Activated T-cell treated with anti-CD3 and anti-CD28 coated beads, Interleukin-2, amount 50 U/mL, for 24 hours (primary cell): Measurements from ENCODE around the gene IGLL1.
"Not testable (repeated sequence)": the region's sequence is repeated elsewhere in the genome, so short reads cannot be mapped to it uniquely, and the experiment has no call there.

Experiments used
- DNase-seq: peaks from one replicate; pipeline ENCODE4 v3.0.0-alpha.2; 2020
- H3K27ac Mint-ChIP-seq: 2 replicates; pipeline ENCODE4 v1.8.0; 2020; ENCODE audit warnings: mild to moderate bottlenecking, mixed read lengths
- H3K27me3 Mint-ChIP-seq: 2 replicates; pipeline ENCODE4 v1.8.0; 2020; ENCODE audit warnings: mixed read lengths
- H3K36me3 Mint-ChIP-seq: 2 replicates; pipeline ENCODE4 v1.8.0; 2020; ENCODE audit warnings: low read depth, mixed read lengths
- H3K4me1 Mint-ChIP-seq: 2 replicates; pipeline ENCODE4 v1.8.0; 2020; ENCODE audit warnings: low read depth, mixed read lengths
- H3K4me3 Mint-ChIP-seq: 2 replicates; pipeline ENCODE4 v1.8.0; 2020; ENCODE audit warnings: mild to moderate bottlenecking, moderate library complexity, mixed read lengths
- H3K9me3 Mint-ChIP-seq: 2 replicates; pipeline ENCODE4 v1.8.0; 2020; ENCODE audit warnings: mixed read lengths

Gene IGLL1

GRCh38 chr22:23579870-23580575, at the start of gene IGLL1:
Gene IGLL1, minus strand, starts transcription at chr22:23580290. Its CDS starts 100 bp downstream, at chr22:23580190.
- peaks cover 52% of the 10 kb centered on the region for H3K27me3 Mint-ChIP-seq
- peaks cover 2% of the 10 kb centered on the region for H3K4me1 Mint-ChIP-seq
- H3K9me3 Mint-ChIP-seq: no peaks in the 10 kb centered on the region
- no peaks in the 10 kb centered on the region for H3K36me3 Mint-ChIP-seq
- DNase-seq: no peak
- H3K4me3 Mint-ChIP-seq: no peak within 1 kb of the TSS
- no peak within 1 kb of the TSS for H3K27ac Mint-ChIP-seq

- not testable (repeated sequence) for DNase-seq, H3K9me3 Mint-ChIP-seq, H3K36me3 Mint-ChIP-seq, H3K4me1 Mint-ChIP-seq, H3K4me3 Mint-ChIP-seq, H3K27me3 Mint-ChIP-seq, H3K27ac Mint-ChIP-seq
Observed at GRCh38 chr22:23628056-23628743, 48.1 kb upstream of the IGLL1 start.

GRCh38 chr22:23627401-23628055, 47.4 kb upstream of the IGLL1 start:
- not testable (repeated sequence) for H3K9me3 Mint-ChIP-seq, H3K36me3 Mint-ChIP-seq, H3K4me3 Mint-ChIP-seq, H3K27me3 Mint-ChIP-seq, H3K4me1 Mint-ChIP-seq, H3K27ac Mint-ChIP-seq
- DNase-seq: peak; percentile 69

GRCh38 chr22:23626286-23626975, 46.3 kb upstream of the IGLL1 start:
- H3K36me3 Mint-ChIP-seq: no peaks in the 10 kb centered on the region
- no peak overlapping the region for H3K27ac Mint-ChIP-seq
- H3K9me3 Mint-ChIP-seq: no peaks in the 10 kb centered on the region
- H3K4me1 Mint-ChIP-seq: no peaks in the 10 kb centered on the region
- no peaks in the 10 kb centered on the region for H3K27me3 Mint-ChIP-seq
- no peak overlapping the region for H3K4me3 Mint-ChIP-seq
- DNase-seq: no peak

- no peak for DNase-seq
- Mint-ChIP-seq H3K9me3 (no peaks in the 10 kb centered on the region), H3K4me3 (no peak overlapping the region), H3K36me3 (no peaks in the 10 kb centered on the region), H3K27ac (no peak overlapping the region), H3K27me3 (no peaks in the 10 kb centered on the region), H3K4me1 (no peaks in the 10 kb centered on the region)
Observed at GRCh38 chr22:23622634-23623033, 42.5 kb upstream of the IGLL1 start.

- not testable (repeated sequence) for DNase-seq, H3K36me3 Mint-ChIP-seq, H3K27ac Mint-ChIP-seq, H3K9me3 Mint-ChIP-seq, H3K4me3 Mint-ChIP-seq, H3K4me1 Mint-ChIP-seq, H3K27me3 Mint-ChIP-seq
Observed at GRCh38 chr22:23621916-23622315, 41.8 kb upstream of the IGLL1 start.

DNA sequence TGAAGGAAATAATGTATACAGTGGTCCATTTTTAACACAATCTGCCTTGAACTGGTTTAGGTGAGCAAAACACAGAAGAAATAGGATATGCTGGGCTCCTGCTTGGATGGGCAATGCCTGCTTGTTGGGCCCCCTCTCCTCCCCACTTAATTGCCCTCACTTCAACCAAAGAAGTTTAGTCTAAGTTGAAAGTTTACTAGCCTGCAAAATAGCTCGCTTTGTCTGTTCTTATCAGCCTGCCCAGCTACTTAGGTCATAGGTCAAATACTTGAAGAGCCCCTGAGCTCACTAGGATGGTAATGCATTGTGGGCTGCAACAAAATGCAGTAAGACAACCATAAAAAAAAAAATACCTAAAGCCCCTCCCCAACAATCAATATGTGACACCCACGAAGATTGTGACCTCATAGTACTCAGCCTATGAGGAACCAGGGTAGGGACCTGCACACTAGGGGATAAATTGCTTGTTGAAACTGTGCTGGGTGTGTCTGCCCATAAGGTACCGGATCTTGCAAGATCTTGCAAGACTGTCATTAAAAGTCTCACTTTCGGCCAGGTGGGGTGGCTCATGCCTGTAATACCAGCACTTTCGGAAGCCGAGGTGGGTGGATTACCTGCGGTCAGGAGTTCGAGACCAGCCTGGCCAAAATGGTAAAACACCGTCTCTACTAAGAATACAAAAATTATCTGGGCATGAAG, 41.1 kb upstream of the IGLL1 start:
- Mint-ChIP-seq H3K27me3 (no peaks in the 10 kb centered on the region), H3K27ac (no peak overlapping the region), H3K36me3 (peaks cover 1% of the 10 kb centered on the region), H3K4me3 (no peak overlapping the region), H3K9me3 (no peaks in the 10 kb centered on the region), H3K4me1 (no peaks in the 10 kb centered on the region)
- DNase-seq: no peak

- Mint-ChIP-seq H3K4me3 (no peak overlapping the region), H3K36me3 (peaks cover 7% of the 10 kb centered on the region), H3K9me3 (no peaks in the 10 kb centered on the region), H3K27me3 (no peaks in the 10 kb centered on the region), H3K4me1 (peaks cover 4% of the 10 kb centered on the region), H3K27ac (no peak overlapping the region)
- no peak for DNase-seq
Observed at GRCh38 chr22:23613193-23613972, 33.3 kb upstream of the IGLL1 start.

- no peak for DNase-seq
- Mint-ChIP-seq H3K27me3 (no peaks in the 10 kb centered on the region), H3K4me1 (peaks cover 4% of the 10 kb centered on the region), H3K4me3 (no peak overlapping the region), H3K36me3 (peaks cover 6% of the 10 kb centered on the region), H3K27ac (no peak overlapping the region), H3K9me3 (no peaks in the 10 kb centered on the region)
Observed at GRCh38 chr22:23609983-23610781, 30.1 kb upstream of the IGLL1 start.

DNA sequence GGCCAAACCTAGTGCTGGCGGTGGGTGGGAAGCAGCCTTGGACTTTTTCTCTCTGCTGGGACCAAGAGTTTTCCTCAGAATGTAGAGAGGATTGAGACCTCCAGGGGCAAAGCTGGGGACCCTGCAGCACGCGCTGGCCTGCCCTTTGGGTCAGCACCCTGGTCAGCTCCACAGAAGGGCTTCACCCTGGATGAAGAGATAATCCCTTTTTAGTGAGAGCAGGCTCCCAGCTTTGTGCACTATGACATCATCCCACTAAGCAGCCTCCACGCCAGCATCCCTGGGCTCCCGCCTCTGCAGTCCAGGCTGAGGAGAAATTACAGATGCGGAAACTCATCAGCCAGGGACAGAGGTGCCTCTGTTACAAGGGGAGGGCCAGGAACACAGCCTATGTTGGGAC, 28.5 kb upstream of the IGLL1 start:
- H3K36me3 Mint-ChIP-seq: peaks cover 6% of the 10 kb centered on the region
- peaks cover 4% of the 10 kb centered on the region for H3K4me1 Mint-ChIP-seq
- H3K9me3 Mint-ChIP-seq: no peaks in the 10 kb centered on the region
- no peak overlapping the region for H3K27ac Mint-ChIP-seq
- no peaks in the 10 kb centered on the region for H3K27me3 Mint-ChIP-seq
- H3K4me3 Mint-ChIP-seq: no peak overlapping the region
- no peak for DNase-seq

GRCh38 chr22:23606204-23607131, 26.4 kb upstream of the IGLL1 start:
- Mint-ChIP-seq H3K27ac (no peak overlapping the region), H3K36me3 (peaks cover under 1% of the 10 kb centered on the region), H3K9me3 (no peaks in the 10 kb centered on the region), H3K4me1 (no peaks in the 10 kb centered on the region), H3K27me3 (no peaks in the 10 kb centered on the region), H3K4me3 (no peak overlapping the region)
- DNase-seq: no peak

DNA sequence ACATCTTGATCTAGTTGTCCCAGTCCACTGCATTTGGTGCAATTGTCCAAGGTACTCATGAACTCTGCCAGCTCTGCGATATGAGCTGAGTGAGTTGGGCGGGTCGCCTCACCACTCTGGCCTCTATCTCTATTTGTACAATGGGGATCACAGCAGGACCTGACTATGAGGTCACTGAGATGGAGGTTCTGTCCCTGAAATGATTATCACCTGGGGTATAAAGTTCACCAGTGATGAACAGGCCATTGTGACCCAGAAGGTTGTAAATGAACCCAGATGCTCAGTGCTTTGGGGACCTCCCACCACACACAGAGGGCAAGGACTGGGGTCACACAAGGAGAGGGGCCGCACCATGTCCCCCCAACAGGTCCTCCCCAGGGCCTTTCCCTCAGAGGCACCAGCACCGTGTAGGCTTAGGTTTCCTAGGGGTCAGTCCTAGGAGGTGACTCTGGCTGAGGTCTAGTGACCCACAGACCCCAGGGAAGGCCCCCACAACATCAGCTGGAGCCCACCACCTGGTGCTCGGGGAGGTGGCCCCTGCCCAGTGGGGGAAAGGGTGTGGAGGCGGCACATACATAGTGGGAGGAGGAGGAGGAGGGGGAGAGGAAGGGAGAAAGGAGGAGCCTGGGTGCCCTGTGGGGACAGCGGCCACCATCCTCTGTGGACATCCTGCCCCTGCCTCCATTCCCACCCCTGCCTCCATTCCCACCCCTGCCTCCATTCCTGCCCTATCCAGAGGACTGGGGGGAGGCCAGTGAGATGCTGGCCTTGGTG, 25.0 kb upstream of the IGLL1 start:
- Mint-ChIP-seq H3K4me3 (no peak overlapping the region), H3K27me3 (no peaks in the 10 kb centered on the region), H3K9me3 (no peaks in the 10 kb centered on the region), H3K27ac (no peak overlapping the region), H3K4me1 (no peaks in the 10 kb centered on the region), H3K36me3 (no peaks in the 10 kb centered on the region)
- no peak for DNase-seq
